Thoracic aorta (tissue), 2 donors: Measurements from ENCODE around the gene SEZ6L. TPM values are rescaled to one million over a fixed set of nuclear protein-coding genes. Genes with fewer than 3 reads are reported as not detected.

Experiments used
- ATAC-seq: fragments of 150-250 bp; one replicate; pipeline ENCODE4 v1.8.0; 2017; ENCODE audit warnings: low read depth; ENCODE audit not compliant: insufficient number of reproducible peaks, low FRiP score
- DNase-seq: peaks from one replicate; pipeline ENCODE4 v3.0.0-alpha.2; 2020; ENCODE audit warnings: low spot score
- H3K27ac ChIP-seq, 2 donors: fragments of 200-600 bp; sonication (generic); 1 replicate in 1 of 2; 2 replicates in 1 of 2; pipeline ENCODE4 v1.5.1; 2016; ENCODE audit warnings: mild to moderate bottlenecking in 2 of 2, moderate library complexity in 2 of 2
- H3K27me3 ChIP-seq: fragments of 200-600 bp; sonication (generic); replicated peaks from 2 replicates; pipeline ENCODE4 v1.6.0; 2016; ENCODE audit warnings: mild to moderate bottlenecking; ENCODE audit not compliant: insufficient read depth
- H3K36me3 ChIP-seq: fragments of 200-600 bp; sonication (generic); one replicate; pipeline ENCODE4 v1.5.1; 2016
- H3K4me1 ChIP-seq, 2 donors: fragments of 200-600 bp; sonication (generic); 1 replicate in 1 of 2; 2 replicates in 1 of 2; pipeline versions ENCODE4 v1.5.1 to v1.6.0; 2016; ENCODE audit warnings: low read depth in 2 of 2, mild to moderate bottlenecking in 1 of 2; ENCODE audit not compliant: control insufficient read depth in 1 of 2
- H3K4me3 ChIP-seq: fragments of 200-600 bp; sonication (generic); 2 replicates; pipeline ENCODE4 v1.5.1; 2016; ENCODE audit warnings: mild to moderate bottlenecking
- H3K9me3 ChIP-seq: fragments of 200-600 bp; sonication (generic); 2 replicates; pipeline ENCODE4 v1.5.1; 2016
- total RNA-seq, 2 donors: library from RNA; depleted of rRNA; stranded (reverse); fragments of >200 nt; gene quantifications; one replicate each; pipeline versions ENCODE4 v1.1.0 to v1.2.3, GENCODE V29; 2016
- TF ChIP-seq, protein P1 (sequence below): fragments of 200-600 bp; sonication (generic); IDR thresholded peaks from one replicate; pipeline ENCODE4 v1.5.1; 2019; ENCODE audit warnings: antibody characterized with exemption

SEZ6L gene
- total RNA-seq, 2 donors from 2014 or later, result 0.21 TPM; not detected in 1

DNA sequence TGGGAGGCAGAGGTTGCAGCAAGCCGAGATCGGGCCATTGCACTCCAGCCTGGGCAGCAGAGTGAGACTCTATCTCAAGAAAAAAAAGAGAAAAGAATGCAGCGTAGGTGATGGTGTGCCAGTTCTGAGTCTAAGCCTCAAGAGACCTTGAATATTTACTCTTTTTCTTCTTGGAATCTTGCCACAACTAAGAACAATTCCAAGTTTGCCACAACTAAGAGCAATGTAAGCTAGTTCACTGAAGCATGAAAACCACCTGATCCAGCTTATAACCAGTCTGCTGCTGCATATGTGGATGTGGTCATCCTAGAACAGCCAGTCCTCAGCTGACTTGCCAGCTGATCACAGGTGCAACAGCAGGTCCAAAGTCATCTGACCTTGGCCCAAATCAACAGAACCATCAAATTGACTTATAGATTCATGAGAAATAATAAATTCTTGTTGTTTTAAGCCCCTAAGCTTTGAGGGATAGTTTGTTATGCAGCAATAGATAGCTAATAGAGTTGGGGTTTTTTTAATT, 25.4 kb upstream of the SEZ6L start:
- Histone ChIP-seq H3K27ac (no peak overlapping the region), H3K9me3 (no peaks in the 10 kb centered on the region), H3K36me3 (no peaks in the 10 kb centered on the region), H3K4me3 (no peak overlapping the region), H3K4me1 (no peaks in the 10 kb centered on the region), H3K27me3 (no peaks in the 10 kb centered on the region)
- ATAC-seq, result no peak
- no peak for DNase-seq
- TF ChIP-seq, protein P1, sequence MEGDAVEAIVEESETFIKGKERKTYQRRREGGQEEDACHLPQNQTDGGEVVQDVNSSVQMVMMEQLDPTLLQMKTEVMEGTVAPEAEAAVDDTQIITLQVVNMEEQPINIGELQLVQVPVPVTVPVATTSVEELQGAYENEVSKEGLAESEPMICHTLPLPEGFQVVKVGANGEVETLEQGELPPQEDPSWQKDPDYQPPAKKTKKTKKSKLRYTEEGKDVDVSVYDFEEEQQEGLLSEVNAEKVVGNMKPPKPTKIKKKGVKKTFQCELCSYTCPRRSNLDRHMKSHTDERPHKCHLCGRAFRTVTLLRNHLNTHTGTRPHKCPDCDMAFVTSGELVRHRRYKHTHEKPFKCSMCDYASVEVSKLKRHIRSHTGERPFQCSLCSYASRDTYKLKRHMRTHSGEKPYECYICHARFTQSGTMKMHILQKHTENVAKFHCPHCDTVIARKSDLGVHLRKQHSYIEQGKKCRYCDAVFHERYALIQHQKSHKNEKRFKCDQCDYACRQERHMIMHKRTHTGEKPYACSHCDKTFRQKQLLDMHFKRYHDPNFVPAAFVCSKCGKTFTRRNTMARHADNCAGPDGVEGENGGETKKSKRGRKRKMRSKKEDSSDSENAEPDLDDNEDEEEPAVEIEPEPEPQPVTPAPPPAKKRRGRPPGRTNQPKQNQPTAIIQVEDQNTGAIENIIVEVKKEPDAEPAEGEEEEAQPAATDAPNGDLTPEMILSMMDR, result no peak

DNA sequence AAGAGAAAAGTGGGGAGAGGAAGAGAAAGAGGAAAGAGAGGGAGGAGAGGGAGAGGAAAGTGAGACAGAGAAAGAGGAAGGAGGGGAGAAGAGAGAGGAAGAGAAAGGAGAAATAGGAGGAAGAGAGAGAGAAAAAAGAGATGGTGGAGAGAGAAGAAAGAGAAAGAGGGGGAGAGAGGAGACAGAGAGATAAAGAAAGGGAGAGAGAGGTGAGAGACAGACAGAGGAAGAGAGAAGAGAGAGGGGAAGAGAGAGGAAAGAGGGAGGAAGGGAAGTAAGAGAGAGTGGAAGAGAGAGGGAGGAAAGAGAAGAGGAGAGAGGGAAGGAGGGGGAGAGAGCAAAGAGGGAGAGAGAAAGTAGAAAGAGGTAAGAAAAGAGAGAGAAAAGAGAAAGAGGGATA, 9.4 kb upstream of the SEZ6L start:
- Histone ChIP-seq H3K27ac (no peak overlapping the region), H3K4me3 (no peak overlapping the region), H3K27me3 (no peaks in the 10 kb centered on the region), H3K4me1 (no peaks in the 10 kb centered on the region), H3K36me3 (no peaks in the 10 kb centered on the region), H3K9me3 (no peaks in the 10 kb centered on the region)
- ATAC-seq, result no peak
- DNase-seq, result no peak
- TF ChIP-seq, protein P1, result no peak

DNA sequence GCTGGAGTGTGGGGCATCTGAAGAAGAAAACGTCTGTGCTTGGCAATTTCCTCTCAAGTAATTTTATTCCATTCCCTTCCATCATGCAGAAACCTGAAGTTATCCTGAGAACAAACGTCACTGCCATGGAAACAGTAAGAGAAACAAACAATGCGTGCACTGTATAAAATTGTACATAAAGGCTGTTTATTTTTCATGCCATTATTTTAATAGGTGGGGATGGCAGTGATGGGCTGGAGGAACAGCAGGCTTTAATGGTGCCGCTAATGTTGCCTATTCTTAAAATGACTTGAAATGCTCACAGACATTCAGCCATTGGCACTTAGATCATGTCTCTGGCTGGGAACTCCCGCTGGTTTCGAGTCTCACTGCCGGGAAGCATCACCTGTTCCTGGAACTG, 7.5 kb upstream of the SEZ6L start:
- Histone ChIP-seq H3K27ac (no peak overlapping the region), H3K36me3 (no peaks in the 10 kb centered on the region), H3K4me1 (no peaks in the 10 kb centered on the region), H3K9me3 (no peaks in the 10 kb centered on the region), H3K27me3 (no peaks in the 10 kb centered on the region), H3K4me3 (no peak overlapping the region)
- DNase-seq (no peak), ATAC-seq (no peak)
- TF ChIP-seq, protein P1, result no peak

DNA sequence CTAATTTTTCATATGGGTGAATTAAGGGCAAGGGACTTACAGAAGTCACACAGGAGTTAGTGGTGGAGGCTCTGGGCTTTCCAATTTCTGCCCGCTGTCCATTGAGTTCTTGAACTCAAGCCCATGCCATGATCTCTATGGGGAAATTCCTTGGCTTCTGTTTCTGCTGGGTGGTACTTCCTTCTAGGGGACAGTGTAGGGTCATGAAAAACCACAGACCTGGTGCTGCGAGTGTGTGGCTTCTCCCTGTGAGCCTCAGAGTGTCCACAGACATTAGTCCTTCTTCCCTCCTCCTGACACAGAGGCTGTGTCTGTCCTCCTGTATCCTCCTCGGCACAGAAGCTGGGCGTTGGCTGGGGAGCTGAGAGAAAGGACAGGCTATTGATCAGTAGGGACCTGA, 6.3 kb upstream of the SEZ6L start:
- ATAC-seq, result no peak
- TF ChIP-seq, protein P1, result no peak
- H3K27me3 ChIP-seq, result no peaks in the 10 kb centered on the region
- no peak overlapping the region for H3K4me3 ChIP-seq
- no peaks in the 10 kb centered on the region for H3K36me3 ChIP-seq
- H3K27ac ChIP-seq, result no peak overlapping the region
- no peak for DNase-seq
- no peaks in the 10 kb centered on the region for H3K9me3 ChIP-seq
- H3K4me1 ChIP-seq, result no peaks in the 10 kb centered on the region

DNA sequence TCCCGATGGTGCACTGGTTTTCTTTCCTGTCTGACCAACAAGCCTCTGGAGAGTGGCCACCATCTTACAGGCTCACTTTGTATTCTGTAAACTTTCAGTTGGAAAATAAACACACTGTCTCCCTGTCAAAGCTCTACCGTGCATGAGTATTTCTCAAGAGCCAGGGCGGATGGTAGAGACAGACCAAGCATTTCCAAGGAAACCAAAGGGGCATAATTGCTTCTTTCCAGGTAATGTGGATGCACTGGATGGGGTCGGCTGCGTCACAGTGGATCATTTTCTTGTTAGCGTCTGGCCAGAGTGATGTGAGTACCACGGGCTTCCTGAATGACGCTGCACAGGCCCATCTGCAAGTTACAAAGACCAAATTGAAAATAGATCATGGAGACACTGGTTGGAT, 5.1 kb upstream of the SEZ6L start:
- TF ChIP-seq, protein P1, result no peak
- H3K27me3 ChIP-seq, result no peaks in the 10 kb centered on the region
- no peak overlapping the region for H3K27ac ChIP-seq
- H3K4me3 ChIP-seq, result no peak overlapping the region
- ATAC-seq (no peak), DNase-seq (no peak)
- H3K4me1 ChIP-seq, result no peaks in the 10 kb centered on the region
- no peaks in the 10 kb centered on the region for H3K36me3 ChIP-seq
- no peaks in the 10 kb centered on the region for H3K9me3 ChIP-seq
